NT2/D1 (cell line): ENCODE measurements around the gene RBMS1.

ENCODE experiments used
- SUZ12 ChIP-seq: IDR thresholded peaks from 2 replicates; pipeline ENCODE4 v1.6.1; 2011; ENCODE audit not compliant: insufficient read length, insufficient read depth; ENCODE audit errors: extremely low read depth
- ZNF274 ChIP-seq: IDR thresholded peaks from 2 replicates; pipeline ENCODE4 v1.6.1; 2011; ENCODE audit warnings: mild to moderate bottlenecking, low read depth, low read length

DNA sequence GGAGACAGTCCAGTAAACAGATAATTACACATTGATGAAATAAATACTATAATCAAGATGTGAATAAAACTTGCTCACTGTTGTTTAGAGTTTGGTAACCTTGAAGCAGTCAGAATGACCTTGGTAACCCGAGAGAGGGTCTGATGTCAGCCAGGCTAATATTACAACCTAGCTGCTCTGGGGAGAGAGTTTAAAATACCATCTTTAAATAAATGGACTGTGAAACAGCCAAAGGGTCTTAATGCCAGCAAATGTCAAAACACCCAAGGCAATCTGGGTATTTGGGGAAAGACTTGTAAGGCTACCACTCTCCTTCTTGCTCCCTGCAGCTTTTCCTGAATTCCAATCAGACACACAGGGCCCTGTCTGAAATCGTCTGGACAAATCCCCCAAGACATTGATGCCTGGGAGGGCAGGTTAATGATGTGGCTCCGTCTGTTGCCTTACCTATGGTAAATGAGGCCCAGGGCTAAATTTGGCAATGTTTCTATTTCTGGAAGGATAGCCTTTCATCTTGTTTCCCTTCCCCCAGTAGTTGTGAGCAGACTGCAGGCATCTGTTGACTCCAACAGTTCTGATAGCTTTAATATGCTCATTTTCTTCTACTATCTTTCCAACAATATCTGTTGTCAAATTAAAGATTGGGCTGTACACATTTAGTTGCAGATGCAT, 250.6 kb downstream of the RBMS1 start:
- TF ChIP-seq ZNF274 = no peak
- TF ChIP-seq SUZ12 = no peak
